Mononuclear cell (primary cell): Measurements from ENCODE around the gene HIVEP3. TPM values are rescaled to one million over a fixed set of nuclear protein-coding genes. Genes with fewer than 3 reads are reported as not detected.

Experiments
- H3K27me3 ChIP-seq: 2 replicates; pipeline ENCODE4 v1.6.0; 2011; ENCODE audit warnings: low read length, control low read depth; ENCODE audit not compliant: insufficient read depth
- H3K4me1 ChIP-seq: 2 replicates; pipeline ENCODE4 v1.5.1; 2011; ENCODE audit warnings: mild to moderate bottlenecking, low read length, control low read depth; ENCODE audit not compliant: insufficient read depth
- H3K4me3 ChIP-seq: 2 replicates; pipeline ENCODE4 v1.5.1; 2011; ENCODE audit warnings: mild to moderate bottlenecking, low read length, moderate library complexity
- H3K9me3 ChIP-seq: 2 replicates; pipeline ENCODE4 v1.5.1; 2011; ENCODE audit warnings: low read depth, mild to moderate bottlenecking, control low read depth, low read length
- total RNA-seq: library from RNA; depleted of rRNA; stranded (reverse); fragments of >200 nt; gene quantifications from one replicate; pipeline ENCODE4 v1.2.3, GENCODE V29; 2012

HIVEP3 gene
- total RNA-seq, 1 donor: 3.9 TPM

- peaks cover 12% of the 10 kb centered on the region for H3K4me1 ChIP-seq
- H3K27me3 ChIP-seq: no peaks in the 10 kb centered on the region
- no peak overlapping the region for H3K4me3 ChIP-seq
- H3K9me3 ChIP-seq: no peaks in the 10 kb centered on the region
Observed at GRCh38 chr1:41613689-41614574, 304.8 kb downstream of the HIVEP3 start.

- H3K4me3 ChIP-seq: no peak overlapping the region
- peaks cover 5% of the 10 kb centered on the region for H3K4me1 ChIP-seq
- no peaks in the 10 kb centered on the region for H3K27me3 ChIP-seq
Observed at GRCh38 chr1:41612953-41613352, 305.8 kb downstream of the HIVEP3 start.

GRCh38 chr1:41611932-41612450 is 306.7 kb downstream of the HIVEP3 start:
- Histone ChIP-seq H3K4me3 (no peak overlapping the region), H3K9me3 (no peaks in the 10 kb centered on the region), H3K4me1 (no peaks in the 10 kb centered on the region), H3K27me3 (no peaks in the 10 kb centered on the region)

More at GRCh38 chr1:41612953-41613352, 305.8 kb downstream of the HIVEP3 start:
- no peaks in the 10 kb centered on the region for H3K9me3 ChIP-seq

- Histone ChIP-seq H3K4me1 (no peaks in the 10 kb centered on the region), H3K4me3 (no peak overlapping the region), H3K9me3 (no peaks in the 10 kb centered on the region), H3K27me3 (no peaks in the 10 kb centered on the region)
Observed at GRCh38 chr1:41611068-41611931, 307.4 kb downstream of the HIVEP3 start.

GRCh38 chr1:41610361-41610760 is 308.4 kb downstream of the HIVEP3 start:
- no peaks in the 10 kb centered on the region for H3K27me3 ChIP-seq
- no peaks in the 10 kb centered on the region for H3K9me3 ChIP-seq

GRCh38 chr1:41609166-41609883 is 309.4 kb downstream of the HIVEP3 start:
- no peaks in the 10 kb centered on the region for H3K27me3 ChIP-seq
- no peaks in the 10 kb centered on the region for H3K9me3 ChIP-seq
- no peaks in the 10 kb centered on the region for H3K4me1 ChIP-seq
- no peak overlapping the region for H3K4me3 ChIP-seq

More at GRCh38 chr1:41610361-41610760, 308.4 kb downstream of the HIVEP3 start:
- no peak overlapping the region for H3K4me3 ChIP-seq
- no peaks in the 10 kb centered on the region for H3K4me1 ChIP-seq

GRCh38 chr1:41608211-41608610 is 310.5 kb downstream of the HIVEP3 start:
- Histone ChIP-seq H3K4me3 (no peak overlapping the region), H3K9me3 (no peaks in the 10 kb centered on the region), H3K4me1 (no peaks in the 10 kb centered on the region), H3K27me3 (no peaks in the 10 kb centered on the region)

- H3K4me3 ChIP-seq: no peak overlapping the region
- H3K27me3 ChIP-seq: no peaks in the 10 kb centered on the region
- H3K9me3 ChIP-seq: no peaks in the 10 kb centered on the region
- no peaks in the 10 kb centered on the region for H3K4me1 ChIP-seq
Observed at GRCh38 chr1:41607808-41608207, 310.9 kb downstream of the HIVEP3 start.

GRCh38 chr1:41599912-41600311 is 318.8 kb downstream of the HIVEP3 start:
- no peaks in the 10 kb centered on the region for H3K27me3 ChIP-seq
- H3K4me1 ChIP-seq: no peaks in the 10 kb centered on the region
- peaks cover 11% of the 10 kb centered on the region for H3K9me3 ChIP-seq
- H3K4me3 ChIP-seq: no peak overlapping the region

GRCh38 chr1:41598325-41598724 is 320.4 kb downstream of the HIVEP3 start:
- H3K9me3 ChIP-seq: peaks cover 11% of the 10 kb centered on the region
- no peaks in the 10 kb centered on the region for H3K4me1 ChIP-seq
- no peaks in the 10 kb centered on the region for H3K27me3 ChIP-seq
- no peak overlapping the region for H3K4me3 ChIP-seq

- Histone ChIP-seq H3K9me3 (no peaks in the 10 kb centered on the region), H3K27me3 (no peaks in the 10 kb centered on the region), H3K4me3 (no peak overlapping the region), H3K4me1 (no peaks in the 10 kb centered on the region)
Observed at GRCh38 chr1:41592451-41593125, 326.1 kb downstream of the HIVEP3 start.

- Histone ChIP-seq H3K4me3 (no peak overlapping the region), H3K27me3 (no peaks in the 10 kb centered on the region), H3K4me1 (no peaks in the 10 kb centered on the region), H3K9me3 (no peaks in the 10 kb centered on the region)
Observed at GRCh38 chr1:41591891-41592290, 326.8 kb downstream of the HIVEP3 start.

- no peak overlapping the region for H3K4me3 ChIP-seq
- H3K4me1 ChIP-seq: no peaks in the 10 kb centered on the region
- no peaks in the 10 kb centered on the region for H3K9me3 ChIP-seq
- no peaks in the 10 kb centered on the region for H3K27me3 ChIP-seq
Observed at GRCh38 chr1:41590331-41590730, 328.4 kb downstream of the HIVEP3 start.

GRCh38 chr1:41589395-41589794 is 329.3 kb downstream of the HIVEP3 start:
- Histone ChIP-seq H3K27me3 (no peaks in the 10 kb centered on the region), H3K4me1 (no peaks in the 10 kb centered on the region), H3K9me3 (no peaks in the 10 kb centered on the region), H3K4me3 (no peak overlapping the region)
